Peyer's patch (tissue), 4 donors: ENCODE data around the gene GLT6D1.

Source experiments
- CTCF ChIP-seq, 6 experiments: fragments of 450-650 bp in 4 of 6; fragments of 200-600 bp in 2 of 6; sonication (generic) in 1 of 6; IDR thresholded peaks; one replicate each; pipeline ENCODE4 v1.5.1; 2017 to 2019; ENCODE audit warnings: antibody characterized with exemption in 6 of 6, mild to moderate bottlenecking in 3 of 6, moderate library complexity in 1 of 6
- POLR2A ChIP-seq, 2 donors: fragments of 450-650 bp; IDR thresholded peaks; one replicate each; pipeline ENCODE4 v1.5.1; 2017; ENCODE audit warnings: antibody characterized with exemption in 2 of 2, mild to moderate bottlenecking in 2 of 2, moderate library complexity in 2 of 2

- TF ChIP-seq CTCF (IDR thresholded peaks at IDR 0.05): peak in 5 of 6 experiments; percentile 34 to 71 (median 57)
- TF ChIP-seq POLR2A (IDR thresholded peaks at IDR 0.05): no peak
These were observed 36.4 kb downstream of the GLT6D1 start for GRCh38 chr9:135602789-135603481.
